GM20000 (cell line): ENCODE measurements around the gene KIAA1671.

Source experiments
- DNase-seq: peaks from one replicate; pipeline ENCODE4 v3.0.0; 2012; ENCODE audit warnings: low spot score
- CTCF ChIP-seq: IDR thresholded peaks from 2 replicates; pipeline ENCODE4 v1.5.1; 2012; ENCODE audit warnings: mild to moderate bottlenecking, control low read depth; ENCODE audit errors: extremely low read depth, missing control alignments

KIAA1671 gene

GRCh38 chr22:24975813-24976341 is 23.4 kb downstream of the KIAA1671 start:
- TF ChIP-seq CTCF, result no peak

GRCh38 chr22:24976442-24977218 is 24.1 kb downstream of the KIAA1671 start:
- no peak for TF ChIP-seq CTCF
- no peak for DNase-seq

More at GRCh38 chr22:24975813-24976341, 23.4 kb downstream of the KIAA1671 start:
- no peak for DNase-seq

- DNase-seq, result no peak
- TF ChIP-seq CTCF, result no peak
Observed at GRCh38 chr22:24977370-24978221, 25.1 kb downstream of the KIAA1671 start.

- no peak for TF ChIP-seq CTCF
- DNase-seq, result no peak
Observed at GRCh38 chr22:24978308-24978707, 25.8 kb downstream of the KIAA1671 start.

GRCh38 chr22:24981066-24981465 is 28.6 kb downstream of the KIAA1671 start:
- no peak for TF ChIP-seq CTCF
- DNase-seq, result no peak

- TF ChIP-seq CTCF, result no peak
Observed at GRCh38 chr22:24981656-24982055, 29.1 kb downstream of the KIAA1671 start.

More at GRCh38 chr22:24981656-24982055, 29.1 kb downstream of the KIAA1671 start:
- no peak for DNase-seq
